ENCODE results near the gene LYVE1.

GRCh38 chr11:10534316-10534715 lies 34.1 kb downstream of the LYVE1 start:
- TF ChIP-seq CTCF (IDR thresholded peaks at IDR 0.05; ENCODE audit: low read length), result no peak
- TF ChIP-seq EZH2phosphoT487 (IDR thresholded peaks at IDR 0.05; ENCODE audit: low read length), result no peak
- no peak for TF ChIP-seq EZH2 (optimal IDR thresholded peaks at IDR 0.05; ENCODE audit: low read depth, low read length)

All from MM.1S (cell line).